GM23338 (cell line): ENCODE results near the gene TOX2. TPM values are rescaled to one million over a fixed set of nuclear protein-coding genes. Genes with fewer than 3 reads are reported as not detected.

ENCODE experiments used
- ATAC-seq: fragments of 200-7000 bp; cut with Tn5 transposase; 3 replicates; pipeline ENCODE4 v1.9.1; 2020
- DNase-seq: peaks from one replicate; pipeline ENCODE4 v3.0.0-alpha.2; 2015; ENCODE audit warnings: low spot score
- H2AFZ ChIP-seq: fragments of 200-600 bp; sonication (generic); 2 replicates; pipeline ENCODE4 v1.8.0; 2016; ENCODE audit warnings: antibody characterized with exemption, mild to moderate bottlenecking, moderate library complexity
- H3F3A ChIP-seq: fragments of 200-600 bp; sonication (generic); replicated peaks from 2 replicates; pipeline ENCODE4 v1.8.0; 2017; ENCODE audit warnings: antibody characterized with exemption, mixed run types, low read depth
- H3K27ac ChIP-seq: fragments of 200-600 bp; sonication (generic); 2 replicates; pipeline ENCODE4 v1.6.1; 2016; ENCODE audit warnings: low read depth
- H3K27me3 ChIP-seq: fragments of 200-600 bp; sonication (generic); 2 replicates; pipeline ENCODE4 v1.8.0; 2016; ENCODE audit warnings: mild to moderate bottlenecking, mixed run types, moderate library complexity; ENCODE audit not compliant: insufficient read depth
- H3K36me3 ChIP-seq: fragments of 200-600 bp; sonication (generic); 2 replicates; pipeline ENCODE4 v1.8.0; 2016; ENCODE audit warnings: mild to moderate bottlenecking; ENCODE audit not compliant: insufficient read depth
- H3K4me1 ChIP-seq: fragments of 200-600 bp; sonication (generic); 2 replicates; pipeline ENCODE4 v1.8.0; 2016; ENCODE audit warnings: mild to moderate bottlenecking, moderate library complexity; ENCODE audit not compliant: insufficient read depth
- H3K4me2 ChIP-seq: fragments of 200-600 bp; sonication (generic); 2 replicates; pipeline ENCODE4 v1.7.1; 2017; ENCODE audit warnings: mixed run types
- H3K4me3 ChIP-seq: fragments of 200-600 bp; sonication (generic); 2 replicates; pipeline ENCODE4 v1.6.1; 2016; ENCODE audit warnings: mixed run types
- H3K79me2 ChIP-seq: fragments of 200-600 bp; sonication (generic); replicated peaks from 2 replicates; pipeline ENCODE4 v1.8.0; 2017; ENCODE audit warnings: mild to moderate bottlenecking; ENCODE audit not compliant: insufficient read depth
- H3K9me2 ChIP-seq: fragments of 200-600 bp; sonication (generic); 2 replicates; pipeline ENCODE4 v1.8.0; 2017; ENCODE audit not compliant: insufficient read depth
- H4K20me1 ChIP-seq: fragments of 200-600 bp; sonication (generic); replicated peaks from 2 replicates; pipeline ENCODE4 v1.8.0; 2017; ENCODE audit warnings: mild to moderate bottlenecking; ENCODE audit not compliant: insufficient read depth
- H3K27ac Mint-ChIP-seq: 2 replicates; pipeline ENCODE4 v1.8.0; 2020; ENCODE audit warnings: inconsistent platforms, mild to moderate bottlenecking, moderate library complexity, mixed read lengths
- H3K27me3 Mint-ChIP-seq: 3 replicates; pipeline ENCODE4 v1.8.0; 2022; ENCODE audit warnings: low read depth, mild to moderate bottlenecking, moderate library complexity, mixed read lengths, inconsistent platforms; ENCODE audit not compliant: insufficient read depth, poor library complexity
- H3K36me3 Mint-ChIP-seq: 3 replicates; pipeline ENCODE4 v1.8.0; 2021; ENCODE audit warnings: low read depth, mild to moderate bottlenecking, inconsistent platforms, moderate library complexity, mixed read lengths
- H3K4me1 Mint-ChIP-seq: 3 replicates; pipeline ENCODE4 v1.8.0; 2020; ENCODE audit warnings: mild to moderate bottlenecking, inconsistent platforms, mixed read lengths
- H3K4me3 Mint-ChIP-seq: 3 replicates; pipeline ENCODE4 v1.8.0; 2021; ENCODE audit warnings: moderate library complexity, mild to moderate bottlenecking, inconsistent platforms, mixed read lengths
- H3K9me3 Mint-ChIP-seq: 3 replicates; pipeline ENCODE4 v1.8.0; 2020; ENCODE audit warnings: moderate library complexity, mild to moderate bottlenecking, inconsistent platforms, mixed read lengths
- CREB1 ChIP-seq: fragments of 250-450 bp; sonication (Bioruptor Pico); IDR thresholded peaks from 2 replicates; pipeline ENCODE4 v1.5.0; 2020; ENCODE audit warnings: low read depth, mild to moderate bottlenecking, moderate library complexity
- CTCF ChIP-seq, 2 experiments: fragments of 200-600 bp in 1 of 2; sonication (generic) in 1 of 2; conservative IDR thresholded peaks; 2 replicates each; pipeline versions ENCODE4 v1.5.1 to v1.6.1; 2016 to 2017; ENCODE audit warnings: antibody characterized with exemption in 2 of 2, low read depth in 2 of 2, mild to moderate bottlenecking in 2 of 2, moderate library complexity in 1 of 2
- ETS1 ChIP-seq: IDR thresholded peaks from 2 replicates; pipeline ENCODE4 v1.6.1; 2016; ENCODE audit warnings: antibody characterized with exemption
- EZH2 ChIP-seq: fragments of 200-600 bp; sonication (generic); IDR thresholded peaks from one replicate; pipeline ENCODE4 v1.8.0; 2017; ENCODE audit warnings: antibody characterized with exemption, mild to moderate bottlenecking, low read depth; ENCODE audit not compliant: unreplicated experiment
- EZH2phosphoT487 ChIP-seq: fragments of 200-600 bp; sonication (generic); IDR thresholded peaks from one replicate; pipeline ENCODE4 v1.8.1; 2018; ENCODE audit warnings: antibody characterized with exemption; ENCODE audit not compliant: unreplicated experiment
- JUNB ChIP-seq: IDR thresholded peaks from one replicate; pipeline ENCODE4 v1.6.1; 2016; ENCODE audit warnings: antibody characterized with exemption; ENCODE audit not compliant: unreplicated experiment
- NANOG ChIP-seq: IDR thresholded peaks from 2 replicates; pipeline ENCODE4 v1.6.1; 2016; ENCODE audit warnings: antibody characterized with exemption, borderline replicate concordance
- POLR2AphosphoS5 ChIP-seq: IDR thresholded peaks from 2 replicates; pipeline ENCODE4 v1.6.1; 2016; ENCODE audit warnings: antibody characterized with exemption, low read depth
- REST ChIP-seq: IDR thresholded peaks from one replicate; pipeline ENCODE4 v1.6.1; 2018; ENCODE audit warnings: antibody characterized with exemption; ENCODE audit not compliant: unreplicated experiment
- STAT1 ChIP-seq: IDR thresholded peaks from one replicate; pipeline ENCODE4 v1.6.1; 2016; ENCODE audit warnings: antibody characterized with exemption; ENCODE audit not compliant: unreplicated experiment
- ZNF114 ChIP-seq: fragments of 250-450 bp; sonication (Bioruptor Pico); IDR thresholded peaks from 2 replicates; pipeline ENCODE4 v1.5.0; 2020; ENCODE audit warnings: mild to moderate bottlenecking, moderate library complexity
- ZNF331 ChIP-seq: fragments of 250-450 bp; sonication (Bioruptor Pico); IDR thresholded peaks from 2 replicates; pipeline ENCODE4 v1.5.0; 2020; ENCODE audit warnings: low read depth, mild to moderate bottlenecking, moderate library complexity
- ZNF462 ChIP-seq: fragments of 250-450 bp; sonication (Bioruptor Pico); IDR thresholded peaks from 2 replicates; pipeline ENCODE4 v1.5.0; 2020; ENCODE audit warnings: mild to moderate bottlenecking, moderate library complexity
- polyA plus RNA-seq: library from polyadenylated mRNA; unstranded; fragments of >200 nt; fragmentation: Nextera tagmentation; extraction: Ambion mirVana; gene quantifications from 2 replicates; pipeline ENCODE4 v1.2.1, GENCODE V29; 2016
- total RNA-seq: library from RNA; depleted of rRNA; stranded (reverse); fragments of >200 nt; shearing (Covaris generic); gene quantifications from 2 replicates; pipeline ENCODE4 v1.2.3, GENCODE V29; 2014

Gene TOX2
- total and polyA plus RNA-seq, 2 experiments from 2014 or later: 1.4 to 1.5 TPM

DNA sequence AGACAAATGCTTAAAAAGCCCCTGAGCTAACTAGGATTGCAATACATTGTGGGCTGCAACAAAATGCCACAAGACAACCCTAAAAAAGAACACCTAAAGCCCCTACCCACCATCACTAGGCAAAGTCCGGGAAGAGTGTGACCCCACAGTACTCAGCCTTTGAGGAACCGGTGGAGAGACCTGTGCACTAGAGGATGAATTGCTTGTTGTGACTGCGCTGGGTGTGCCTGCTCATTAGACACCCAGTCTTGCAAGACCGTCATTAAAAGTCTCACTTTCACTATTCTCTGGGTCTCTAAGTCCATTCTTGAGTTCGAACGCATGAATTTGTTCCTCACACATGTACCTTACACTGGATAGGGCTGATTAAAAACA, 183.6 kb downstream of the TOX2 start:
- H3K4me1 Mint-ChIP-seq: no peaks in the 10 kb centered on the region
- H3K4me1 ChIP-seq: no peaks in the 10 kb centered on the region
- no peaks in the 10 kb centered on the region for H3K9me3 Mint-ChIP-seq
- no peaks in the 10 kb centered on the region for H3K27me3 ChIP-seq
- ATAC-seq (no peak), DNase-seq (no peak)
- no peak overlapping the region for H3K4me3 Mint-ChIP-seq
- no peaks in the 10 kb centered on the region for H3K9me2 ChIP-seq
- no peaks in the 10 kb centered on the region for H4K20me1 ChIP-seq
- no peak overlapping the region; the same call in 1 of the 2 replicates for H3K27ac Mint-ChIP-seq
- no peak overlapping the region for H3K4me3 ChIP-seq
- no peaks in the 10 kb centered on the region for H3K79me2 ChIP-seq
- H3K4me2 ChIP-seq: no peak overlapping the region
- no peak overlapping the region for H3K27ac ChIP-seq
- no peaks in the 10 kb centered on the region for H3K36me3 Mint-ChIP-seq
- no peaks in the 10 kb centered on the region for H3F3A ChIP-seq
- no peaks in the 10 kb centered on the region for H3K36me3 ChIP-seq
- H3K27me3 Mint-ChIP-seq: peaks cover 2% of the 10 kb centered on the region
- TF ChIP-seq POLR2AphosphoS5 (no peak), ZNF462 (CRISPR knock-in tag) (no peak), REST (no peak), ETS1 (no peak), JUNB (no peak), EZH2 (no peak), ZNF331 (CRISPR knock-in tag) (no peak), CTCF (conservative IDR thresholded peaks at IDR 0.05; ENCODE audit: low read depth in 2 of 2) (no peak), ZNF114 (CRISPR knock-in tag) (no peak), NANOG (no peak), CREB1 (no peak), STAT1 (no peak), EZH2phosphoT487 (no peak)
- H2AFZ ChIP-seq: no peak overlapping the region
